Dedifferentiated amniotic fluid mesenchymal stem cell (primary cell): ENCODE measurements around the gene FCHO2.

Source experiments
- DNase-seq: peaks from one replicate; pipeline ENCODE4 v3.0.0-alpha.2; 2016; ENCODE audit errors: extremely low spot score

FCHO2 gene

DNA sequence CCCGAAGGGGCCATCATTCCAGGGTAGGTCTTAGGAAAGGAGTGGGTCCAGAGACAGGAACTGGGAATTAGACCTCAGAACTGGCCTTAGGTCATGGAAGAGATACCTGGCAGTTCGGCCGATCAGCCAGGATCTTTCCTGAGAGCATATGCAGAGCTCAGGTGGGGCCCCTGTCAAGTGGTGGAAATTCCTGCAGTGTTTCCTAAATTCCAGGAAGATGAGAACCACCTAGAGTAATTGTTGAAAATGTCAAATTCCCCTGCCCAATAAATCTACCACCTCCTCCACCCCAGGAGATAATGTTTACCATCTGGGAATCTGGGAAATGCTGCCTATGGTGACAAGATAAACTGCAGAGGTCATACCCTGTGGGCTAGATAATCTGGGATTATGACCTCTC lies 179.2 kb downstream of the FCHO2 start:
- no peak for DNase-seq

DNA sequence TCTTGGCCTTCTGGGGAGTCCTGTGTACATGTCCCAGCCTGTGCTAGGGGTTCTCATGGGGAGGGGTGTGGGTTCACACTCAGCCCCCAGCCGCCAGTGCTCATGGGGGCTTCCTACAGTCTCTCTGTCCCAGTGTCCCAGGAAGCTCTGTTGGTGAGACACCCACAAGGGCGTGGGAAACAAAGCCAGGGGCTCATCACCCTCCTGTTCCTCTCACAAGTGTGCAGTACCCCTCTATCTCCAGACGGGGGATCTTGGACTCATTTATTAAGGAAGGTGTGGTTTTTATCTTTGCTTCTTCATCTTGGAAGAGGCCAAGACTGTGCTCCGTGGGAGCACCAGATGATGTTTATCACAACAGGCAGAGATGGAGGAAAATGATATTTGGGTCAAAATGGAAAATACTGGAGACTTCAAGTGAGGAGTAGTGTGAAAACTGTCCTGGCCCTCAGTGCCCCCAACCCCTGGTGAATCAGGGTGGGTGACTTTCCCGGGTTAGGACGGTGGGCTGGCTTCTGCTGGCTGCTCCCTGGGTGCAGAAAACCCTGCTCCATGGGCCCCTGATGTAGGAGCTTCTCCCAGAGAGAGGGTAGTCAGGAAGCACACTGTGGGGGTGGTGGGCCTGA lies 179.7 kb downstream of the FCHO2 start:
- no peak for DNase-seq

DNA sequence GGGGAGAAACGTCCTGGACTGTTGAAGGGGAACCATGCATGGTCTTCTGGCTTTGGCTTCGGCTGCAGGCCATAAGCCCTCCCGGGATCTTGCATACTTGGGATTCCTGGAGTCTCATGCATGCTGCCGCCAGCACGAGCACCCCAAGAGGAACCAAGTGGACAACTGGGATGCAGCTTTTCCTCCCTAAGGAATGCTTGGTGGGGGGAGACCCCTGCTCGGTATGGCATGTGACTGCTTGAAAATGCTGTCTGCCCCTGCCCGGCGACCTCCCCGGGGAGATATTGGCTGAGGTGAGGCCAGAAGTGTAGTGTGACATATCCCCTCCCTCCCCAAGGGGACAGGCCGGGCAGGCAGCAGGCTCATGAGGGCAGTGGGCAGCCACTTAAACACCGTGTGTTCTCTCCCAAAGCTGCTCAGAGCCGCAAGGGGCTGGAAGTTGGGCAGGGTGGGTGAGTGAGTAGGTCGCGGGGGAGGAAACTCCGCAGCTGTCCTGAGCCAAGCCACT lies 180.3 kb downstream of the FCHO2 start:
- DNase-seq, result no peak

DNA sequence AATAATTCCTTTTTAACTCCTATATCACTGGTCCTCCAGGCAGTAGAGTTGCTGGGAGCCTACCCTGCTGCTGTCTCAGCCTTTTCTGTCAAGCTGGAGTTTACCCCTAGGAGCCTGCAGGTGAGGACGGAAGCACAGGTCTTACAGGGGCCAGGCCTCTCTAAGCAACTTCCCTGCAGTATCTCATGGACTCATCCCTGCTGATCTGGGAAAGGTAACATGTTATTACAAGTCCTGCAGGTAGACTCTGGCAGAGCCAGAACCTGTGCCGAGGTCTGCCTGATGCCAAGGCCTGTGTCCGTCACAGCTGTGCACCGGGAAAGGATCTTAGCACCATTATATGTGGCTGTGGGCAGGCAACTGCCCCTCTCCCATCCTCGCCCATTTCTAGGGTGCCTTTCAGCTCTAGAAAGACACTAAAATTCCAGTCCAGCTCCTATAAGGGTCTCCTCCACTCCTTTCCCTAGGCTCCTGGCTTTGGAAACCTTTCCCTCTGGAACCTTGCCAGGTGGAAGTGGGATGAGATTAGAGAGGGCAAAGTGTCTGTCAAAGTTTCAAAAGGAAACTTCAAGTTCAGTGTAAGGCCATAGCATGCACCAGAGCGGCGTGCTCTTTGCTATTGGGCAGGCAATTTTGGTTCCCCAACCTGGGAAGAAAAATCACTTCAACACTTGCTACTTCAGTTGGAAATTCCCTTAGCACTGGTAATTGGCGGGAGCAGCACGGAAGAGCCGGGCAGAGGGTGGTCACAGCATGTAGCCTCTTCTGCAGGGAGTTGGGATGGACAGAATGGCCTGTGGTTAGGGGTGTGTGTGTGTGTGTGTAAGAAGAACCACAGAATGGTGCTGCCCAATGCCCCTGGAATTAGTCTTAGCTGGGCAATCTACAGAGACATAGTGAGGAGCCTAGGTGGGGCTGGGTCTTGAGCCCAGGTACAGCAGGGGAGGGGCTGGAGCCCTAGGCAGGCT lies 182.0 kb downstream of the FCHO2 start:
- DNase-seq, result no peak

DNA sequence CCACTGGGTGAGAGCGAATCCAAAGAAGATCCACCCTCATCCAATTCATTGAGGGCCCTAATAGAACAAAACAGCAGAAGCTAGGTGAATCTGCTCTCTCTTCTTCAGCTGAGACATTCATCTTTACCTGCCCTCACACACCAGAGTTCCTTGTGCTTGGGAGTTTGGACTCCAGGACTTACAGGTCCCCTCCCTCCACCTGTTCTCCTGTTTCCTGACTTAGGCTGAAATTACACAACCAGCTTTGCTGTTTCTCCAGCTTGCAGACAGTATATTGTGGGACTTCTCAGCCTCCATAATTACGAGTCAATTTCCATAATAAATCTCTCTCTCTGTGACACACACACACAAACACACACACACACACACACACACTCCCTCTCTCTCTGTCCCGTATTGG lies 183.6 kb downstream of the FCHO2 start:
- DNase-seq, result no peak
